Panc1 (cell line): ENCODE results near the gene DAB2IP. TPM values are rescaled to one million over a fixed set of nuclear protein-coding genes. Genes with fewer than 3 reads are reported as not detected.

Experiments
- ATAC-seq: fragments of 200-7000 bp; cut with Tn5 transposase; 2 replicates; pipeline ENCODE4 v1.9.1; 2020; ENCODE audit warnings: mild to moderate bottlenecking, moderate library complexity
- BruUV-seq: library from RNA; stranded (reverse); fragments of 400-500 nt; replicated peaks from 2 replicates; lab custom pipeline; 2021; lab: Mats Ljungman, UMichigan
- CTCF ChIA-PET: fragments of 300-600 bp; sonication (Branson Sonifier 250); formaldehyde crosslinking; loops from one replicate; lab custom pipeline; 2022; ENCODE audit warnings: antibody characterized with exemption; lab: Charles Lee
- POLR2A ChIA-PET: fragments of 300-600 bp; sonication (Branson Sonifier 250); formaldehyde crosslinking; loops from one replicate; lab custom pipeline; 2022; ENCODE audit warnings: antibody characterized with exemption; lab: Charles Lee
- DNase-seq: peaks from one replicate; pipeline ENCODE4 v3.0.0-alpha.2; 2010; ENCODE audit warnings: low read depth, low spot score
- H3K27ac ChIP-seq: 2 replicates; pipeline ENCODE4 v1.5.1; 2011; ENCODE audit warnings: mild to moderate bottlenecking, low read length, inconsistent platforms
- H3K27me3 ChIP-seq: fragments of 200-500 bp; sonication (Bioruptor generic); 2 replicates; pipeline ENCODE4 v1.6.0; 2014; ENCODE audit warnings: low read length, inconsistent platforms; ENCODE audit not compliant: control insufficient read depth, insufficient read depth
- H3K36me3 ChIP-seq: fragments of 200-500 bp; sonication (Bioruptor generic); 2 replicates; pipeline ENCODE4 v1.5.1; 2014; ENCODE audit warnings: inconsistent platforms, mild to moderate bottlenecking, low read length, moderate library complexity; ENCODE audit not compliant: control insufficient read depth, insufficient read depth
- H3K4me1 ChIP-seq: 2 replicates; pipeline ENCODE4 v1.5.1; 2011; ENCODE audit warnings: inconsistent platforms, mild to moderate bottlenecking, low read length, moderate library complexity; ENCODE audit not compliant: control insufficient read depth, insufficient read depth
- H3K4me3 ChIP-seq, 2 experiments: 2 replicates each; pipeline ENCODE4 v1.5.1; 2011 to 2012; ENCODE audit warnings: low read depth in 2 of 2, low read length in 2 of 2, mild to moderate bottlenecking in 2 of 2, inconsistent platforms in 1 of 2, moderate library complexity in 1 of 2
- H3K9me3 ChIP-seq: fragments of 200-500 bp; sonication (Bioruptor generic); 2 replicates; pipeline ENCODE4 v1.5.1; 2014; ENCODE audit warnings: low read depth, mild to moderate bottlenecking, inconsistent platforms, low read length, moderate library complexity; ENCODE audit not compliant: control insufficient read depth, insufficient read depth
- POLR2AphosphoS5 ChIP-seq: IDR thresholded peaks from 2 replicates; pipeline ENCODE4 v1.6.1; 2012; ENCODE audit warnings: mild to moderate bottlenecking, low read depth, low read length, moderate library complexity
- SIN3A ChIP-seq: IDR thresholded peaks from 2 replicates; pipeline ENCODE4 v1.6.1; 2012; ENCODE audit warnings: low read depth, mild to moderate bottlenecking, low read length, moderate library complexity, borderline replicate concordance; ENCODE audit not compliant: insufficient read depth
- TCF7L2 ChIP-seq: IDR thresholded peaks from 2 replicates; pipeline ENCODE4 v1.6.1; 2011; ENCODE audit warnings: mild to moderate bottlenecking, low read depth, low read length, inconsistent platforms
- in situ Hi-C: cut with HindIII; loops from 2 replicates; pipeline ENCODE4 v1.10.0; 2016; ENCODE audit warnings: low sequenced_read_pairs, low pct_unique_long_range_greater_than_20kb
- intact Hi-C: fragments of 100-400 bp; cut with micrococcal nuclease; formaldehyde crosslinking; loops from one replicate; pipeline ENCODE4 v1.10.0; 2022; ENCODE audit not compliant: unreplicated experiment
- total RNA-seq: library from RNA; stranded (reverse); gene quantifications from one replicate; pipeline ENCODE4 v1.2.1, GENCODE V29; 2021; ENCODE audit not compliant: unreplicated experiment
- TF ChIP-seq, protein P1 (sequence below): fragments of 450-650 bp; IDR thresholded peaks from 2 replicates; pipeline ENCODE4 v1.5.1; 2017; ENCODE audit warnings: mild to moderate bottlenecking
- TF ChIP-seq, protein P2 (sequence below), 2 experiments: IDR thresholded peaks; 2 replicates each; pipeline ENCODE4 v1.6.1; 2011 to 2012; ENCODE audit warnings: low read depth in 2 of 2, control low read depth in 1 of 2, low read length in 1 of 2, mild to moderate bottlenecking in 1 of 2, moderate library complexity in 1 of 2; ENCODE audit not compliant: insufficient read depth in 1 of 2

The DAB2IP gene
- total RNA-seq, 1 experiment from 2014 or later, result 18.4 TPM

DNA sequence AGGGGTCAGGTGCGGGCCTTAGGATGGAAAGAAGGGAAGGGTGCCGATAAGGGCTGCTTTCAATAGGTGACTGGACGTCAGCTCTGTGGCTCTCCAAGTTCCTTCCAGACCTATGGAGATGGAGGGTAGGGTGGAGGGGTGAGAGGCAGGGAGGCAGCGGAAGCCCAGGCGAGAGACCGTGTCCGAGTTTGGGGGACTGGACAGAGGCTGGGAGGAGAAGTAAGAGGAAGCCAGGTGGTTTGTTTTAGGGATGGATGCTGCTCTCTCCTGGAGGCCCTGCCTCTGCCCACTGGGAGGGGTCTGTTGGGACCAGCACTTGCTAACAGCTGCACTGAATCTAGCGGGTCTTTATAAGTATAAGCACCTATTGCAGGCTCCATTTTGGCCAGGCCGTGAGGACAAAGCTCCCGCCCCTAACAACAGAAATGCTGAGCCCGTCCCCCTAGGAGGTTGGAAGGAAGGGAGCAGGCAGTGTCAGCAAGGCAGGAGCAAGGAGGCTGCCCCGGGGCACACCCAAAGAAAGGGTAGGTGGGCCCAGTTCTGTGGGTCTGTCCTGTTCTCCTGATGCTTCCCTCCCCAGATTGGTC lies 167.5 kb downstream of the DAB2IP start:
- Histone ChIP-seq H3K27me3 (no peaks in the 10 kb centered on the region), H3K9me3 (no peaks in the 10 kb centered on the region), H3K27ac (no peak overlapping the region), H3K36me3 (no peaks in the 10 kb centered on the region), H3K4me3 (no peak overlapping the region), H3K4me1 (no peaks in the 10 kb centered on the region)
- DNase-seq (no peak), ATAC-seq (no peak)
- intact Hi-C loops (no loop called here), in situ Hi-C loops (no loop called here)
- BruUV-seq, result no TSS peak
- CTCF ChIA-PET, result no interaction called here
- POLR2A ChIA-PET, result no interaction called here
- TF ChIP-seq POLR2AphosphoS5 (no peak), SIN3A (no peak), TCF7L2 (no peak)
- TF ChIP-seq, protein P1, sequence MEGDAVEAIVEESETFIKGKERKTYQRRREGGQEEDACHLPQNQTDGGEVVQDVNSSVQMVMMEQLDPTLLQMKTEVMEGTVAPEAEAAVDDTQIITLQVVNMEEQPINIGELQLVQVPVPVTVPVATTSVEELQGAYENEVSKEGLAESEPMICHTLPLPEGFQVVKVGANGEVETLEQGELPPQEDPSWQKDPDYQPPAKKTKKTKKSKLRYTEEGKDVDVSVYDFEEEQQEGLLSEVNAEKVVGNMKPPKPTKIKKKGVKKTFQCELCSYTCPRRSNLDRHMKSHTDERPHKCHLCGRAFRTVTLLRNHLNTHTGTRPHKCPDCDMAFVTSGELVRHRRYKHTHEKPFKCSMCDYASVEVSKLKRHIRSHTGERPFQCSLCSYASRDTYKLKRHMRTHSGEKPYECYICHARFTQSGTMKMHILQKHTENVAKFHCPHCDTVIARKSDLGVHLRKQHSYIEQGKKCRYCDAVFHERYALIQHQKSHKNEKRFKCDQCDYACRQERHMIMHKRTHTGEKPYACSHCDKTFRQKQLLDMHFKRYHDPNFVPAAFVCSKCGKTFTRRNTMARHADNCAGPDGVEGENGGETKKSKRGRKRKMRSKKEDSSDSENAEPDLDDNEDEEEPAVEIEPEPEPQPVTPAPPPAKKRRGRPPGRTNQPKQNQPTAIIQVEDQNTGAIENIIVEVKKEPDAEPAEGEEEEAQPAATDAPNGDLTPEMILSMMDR, result no peak
- TF ChIP-seq, protein P2, sequence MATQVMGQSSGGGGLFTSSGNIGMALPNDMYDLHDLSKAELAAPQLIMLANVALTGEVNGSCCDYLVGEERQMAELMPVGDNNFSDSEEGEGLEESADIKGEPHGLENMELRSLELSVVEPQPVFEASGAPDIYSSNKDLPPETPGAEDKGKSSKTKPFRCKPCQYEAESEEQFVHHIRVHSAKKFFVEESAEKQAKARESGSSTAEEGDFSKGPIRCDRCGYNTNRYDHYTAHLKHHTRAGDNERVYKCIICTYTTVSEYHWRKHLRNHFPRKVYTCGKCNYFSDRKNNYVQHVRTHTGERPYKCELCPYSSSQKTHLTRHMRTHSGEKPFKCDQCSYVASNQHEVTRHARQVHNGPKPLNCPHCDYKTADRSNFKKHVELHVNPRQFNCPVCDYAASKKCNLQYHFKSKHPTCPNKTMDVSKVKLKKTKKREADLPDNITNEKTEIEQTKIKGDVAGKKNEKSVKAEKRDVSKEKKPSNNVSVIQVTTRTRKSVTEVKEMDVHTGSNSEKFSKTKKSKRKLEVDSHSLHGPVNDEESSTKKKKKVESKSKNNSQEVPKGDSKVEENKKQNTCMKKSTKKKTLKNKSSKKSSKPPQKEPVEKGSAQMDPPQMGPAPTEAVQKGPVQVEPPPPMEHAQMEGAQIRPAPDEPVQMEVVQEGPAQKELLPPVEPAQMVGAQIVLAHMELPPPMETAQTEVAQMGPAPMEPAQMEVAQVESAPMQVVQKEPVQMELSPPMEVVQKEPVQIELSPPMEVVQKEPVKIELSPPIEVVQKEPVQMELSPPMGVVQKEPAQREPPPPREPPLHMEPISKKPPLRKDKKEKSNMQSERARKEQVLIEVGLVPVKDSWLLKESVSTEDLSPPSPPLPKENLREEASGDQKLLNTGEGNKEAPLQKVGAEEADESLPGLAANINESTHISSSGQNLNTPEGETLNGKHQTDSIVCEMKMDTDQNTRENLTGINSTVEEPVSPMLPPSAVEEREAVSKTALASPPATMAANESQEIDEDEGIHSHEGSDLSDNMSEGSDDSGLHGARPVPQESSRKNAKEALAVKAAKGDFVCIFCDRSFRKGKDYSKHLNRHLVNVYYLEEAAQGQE (IDR thresholded peaks at IDR 0.05; ENCODE audit: insufficient read depth in 1 of 2, low read depth in 2 of 2, low read length in 1 of 2), result no peak

DNA sequence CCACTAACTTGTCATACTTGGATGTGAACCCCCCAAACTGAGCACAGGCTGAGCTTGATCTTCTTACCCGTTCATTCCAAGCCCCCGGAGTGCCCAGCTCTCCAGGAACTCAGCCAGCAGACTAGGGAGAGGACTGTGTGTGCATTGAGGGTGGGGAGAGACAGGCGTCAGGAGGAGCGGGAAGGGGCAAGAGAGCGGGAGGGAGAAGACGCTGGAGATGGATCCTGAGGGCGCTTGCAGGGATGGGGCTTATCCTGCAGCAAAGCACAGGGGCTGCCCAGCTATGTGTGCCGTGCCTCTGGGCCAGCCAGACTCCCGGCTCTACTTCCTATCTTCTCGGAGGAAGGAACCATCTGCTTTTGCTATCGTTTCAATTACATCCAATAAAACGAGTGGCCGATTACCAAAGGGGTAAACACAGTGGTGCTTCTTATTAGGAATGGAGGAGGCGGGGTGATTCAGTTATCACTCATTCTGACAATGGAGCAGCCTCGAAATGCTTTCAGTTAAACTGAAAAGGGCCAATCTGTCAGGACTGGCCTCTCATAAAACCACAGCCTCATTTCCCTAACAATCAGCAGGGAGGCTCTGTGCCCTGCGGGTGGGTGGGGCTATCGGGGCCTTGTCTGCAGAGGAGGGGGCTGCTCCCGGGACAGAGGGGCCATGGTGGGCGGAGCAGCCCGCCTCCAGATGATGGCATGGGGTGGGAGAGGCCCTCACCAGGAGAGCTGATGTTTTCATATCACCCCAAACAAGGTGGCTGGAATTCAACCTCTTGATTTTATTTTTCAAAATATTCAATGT lies 168.2 kb downstream of the DAB2IP start:
- ChIA-PET POLR2A (no interaction called here), CTCF (no interaction called here)
- DNase-seq, result no peak
- H3K36me3 ChIP-seq, result no peaks in the 10 kb centered on the region
- in situ Hi-C loops, result no loop called here
- no peak for ATAC-seq
- H3K9me3 ChIP-seq, result no peaks in the 10 kb centered on the region
- intact Hi-C loops, result no loop called here
- no peaks in the 10 kb centered on the region for H3K27me3 ChIP-seq
- H3K27ac ChIP-seq, result no peak overlapping the region
- no peaks in the 10 kb centered on the region for H3K4me1 ChIP-seq
- no peak for TF ChIP-seq TCF7L2
- TF ChIP-seq POLR2AphosphoS5, result no peak
- TF ChIP-seq SIN3A, result no peak
- TF ChIP-seq, protein P2 (IDR thresholded peaks at IDR 0.05; ENCODE audit: insufficient read depth in 1 of 2, low read depth in 2 of 2, low read length in 1 of 2), result no peak
- TF ChIP-seq, protein P1, result no peak
- no peak overlapping the region for H3K4me3 ChIP-seq
- BruUV-seq, result no TSS peak
